Ascending aorta (tissue), 1 donor: Measurements from ENCODE around the gene SNX33. TPM values are rescaled to one million over a fixed set of nuclear protein-coding genes. Genes with fewer than 3 reads are reported as not detected.

Source experiments
- total RNA-seq: library from RNA; depleted of rRNA; stranded (reverse); fragments of >200 nt; gene quantifications from one replicate; pipeline ENCODE4 v1.1.0, GENCODE V29; 2016

SNX33 gene
- total RNA-seq, 1 donor from 2014 or later: 53.5 TPM

Other genes starting within 250 kb of the SNX33 start
- gene SIN3A, start 196.2 kb upstream of the SNX33 start, total RNA-seq: 41.0 TPM
- gene PTPN9, start 68.6 kb upstream of the SNX33 start, total RNA-seq: 7.1 TPM
- 6.7 TPM for gene SNUPN, start 22.2 kb upstream of the SNX33 start, total RNA-seq
- gene IMP3, start 7.7 kb upstream of the SNX33 start, total RNA-seq: 159 TPM
- 258 TPM for gene CSPG4, start 64.9 kb downstream of the SNX33 start, total RNA-seq
- 40.3 TPM for gene UBE2Q2, start 195.5 kb downstream of the SNX33 start, total RNA-seq